ENCODE results near the gene FMC1.

GRCh38 chr7:139354729-139355128 is 13.6 kb downstream of the FMC1 start:
- TF ChIP-seq USF1 (IDR thresholded peaks at IDR 0.05) (no peak), MAX (IDR thresholded peaks at IDR 0.05) (no peak), EGR1 (IDR thresholded peaks at IDR 0.05) (no peak), NFIC (IDR thresholded peaks at IDR 0.05) (no peak), EP300 (IDR thresholded peaks at IDR 0.05; ENCODE audit: borderline replicate concordance) (no peak), TAF1 (IDR thresholded peaks at IDR 0.05; ENCODE audit: low read depth) (no peak), REST (IDR thresholded peaks at IDR 0.05; ENCODE audit: low read depth) (no peak), RAD21 (IDR thresholded peaks at IDR 0.05; ENCODE audit: low read depth) (no peak), FOXM1 (IDR thresholded peaks at IDR 0.05; ENCODE audit: borderline replicate concordance, low read depth) (no peak), YY1 (IDR thresholded peaks at IDR 0.05; ENCODE audit: low read depth) (no peak)

Measured in Ishikawa (cell line).